Stimulated activated naive CD4-positive, alpha-beta T cell treated with Interleukin-2 at 50 U/mL for 16 hours (primary cell): ENCODE data around the gene ZNF500.
A peak's percentile ranks its signal among the peaks of the same experiment; 100 is the strongest.
"Not testable (repeated sequence)": the region's sequence is repeated elsewhere in the genome, so short reads cannot be mapped to it uniquely, and the experiment has no call there.

Experiments
- DNase-seq: peaks from one replicate; lab custom pipeline; 2025; lab: John Stamatoyannopoulos, UW

Gene ZNF500

DNA sequence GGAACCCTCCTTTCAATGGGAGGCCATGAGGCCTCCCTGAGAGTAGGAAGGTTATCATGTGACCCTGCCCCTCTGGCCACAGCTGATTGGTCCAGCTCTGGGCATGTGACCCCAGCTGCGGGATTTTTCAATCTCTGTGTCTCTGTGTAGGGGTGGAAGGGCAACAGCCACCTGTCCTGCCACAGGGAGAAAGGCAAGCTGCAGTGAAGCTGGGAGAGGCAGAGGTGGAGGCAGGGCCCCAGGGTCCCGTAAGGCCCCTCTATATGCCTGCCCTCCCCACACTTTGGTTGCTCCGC lies 21.7 kb downstream of the ZNF500 start:
- DNase-seq, result no peak

DNA sequence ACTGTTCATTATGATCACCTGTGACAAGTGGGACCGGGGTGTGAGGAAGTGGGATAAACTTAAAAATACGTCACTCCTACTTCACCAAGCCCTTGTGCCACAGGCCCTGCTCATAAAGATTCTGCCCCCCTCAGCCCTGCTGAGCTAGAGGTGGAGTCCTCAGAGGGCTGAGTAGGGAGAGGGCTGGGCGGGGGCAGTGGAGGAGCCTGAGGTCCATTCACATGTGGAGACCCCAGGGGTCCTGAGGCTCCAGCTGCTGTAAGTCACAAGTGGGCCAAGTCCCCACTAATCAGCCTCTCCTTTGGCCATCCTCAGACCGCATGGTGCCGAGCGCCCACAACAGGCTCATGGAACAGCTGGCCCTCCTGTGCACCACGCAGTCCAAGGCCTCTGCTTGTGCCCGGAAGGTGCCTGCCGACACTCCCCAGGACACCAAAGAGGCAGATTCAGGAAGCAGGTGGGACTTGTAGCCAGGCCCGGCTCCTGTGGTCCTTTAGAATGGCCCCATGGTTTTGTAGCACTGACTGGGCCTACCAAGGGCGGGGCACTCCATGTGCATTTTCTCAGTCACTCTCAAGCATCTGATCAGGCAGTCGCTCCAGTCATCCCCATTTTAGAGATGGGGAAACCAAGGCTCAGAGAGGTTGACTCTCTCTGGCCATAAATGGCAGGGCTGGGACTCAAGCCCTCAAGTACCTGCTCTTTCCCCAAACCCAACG lies 22.2 kb downstream of the ZNF500 start:
- no peak for DNase-seq

DNA sequence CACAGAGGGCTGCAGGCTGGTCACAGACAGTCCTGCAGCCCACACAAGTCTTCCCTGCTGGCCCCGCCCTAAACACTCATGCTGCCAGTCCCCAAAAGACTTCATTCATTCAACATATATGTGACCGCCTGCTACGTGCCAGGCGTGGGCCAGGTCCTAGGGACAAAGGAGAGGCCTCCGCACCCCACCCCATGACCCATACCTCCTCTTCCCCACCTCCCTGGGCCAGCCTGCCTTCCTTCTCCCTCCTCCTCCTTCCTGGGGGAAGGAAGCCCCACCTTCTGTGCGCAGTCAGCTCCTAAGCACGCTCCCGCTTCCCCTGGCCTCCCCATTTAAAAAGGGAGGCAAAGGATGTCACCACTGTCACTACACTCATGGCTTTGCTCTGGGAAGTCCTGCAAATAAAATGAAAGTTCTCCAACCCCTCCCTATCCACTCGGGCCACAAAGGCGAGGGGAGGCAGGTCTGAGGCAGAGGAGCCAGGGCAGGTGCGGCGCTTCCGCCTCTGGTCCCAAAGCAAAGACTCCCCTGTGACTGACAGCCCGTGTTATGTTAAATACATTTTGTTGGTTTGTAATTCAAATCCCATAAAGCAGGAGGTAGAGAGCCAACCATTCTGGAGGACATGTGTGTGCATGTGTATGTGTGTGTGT lies 23.6 kb downstream of the ZNF500 start:
- no peak for DNase-seq

DNA sequence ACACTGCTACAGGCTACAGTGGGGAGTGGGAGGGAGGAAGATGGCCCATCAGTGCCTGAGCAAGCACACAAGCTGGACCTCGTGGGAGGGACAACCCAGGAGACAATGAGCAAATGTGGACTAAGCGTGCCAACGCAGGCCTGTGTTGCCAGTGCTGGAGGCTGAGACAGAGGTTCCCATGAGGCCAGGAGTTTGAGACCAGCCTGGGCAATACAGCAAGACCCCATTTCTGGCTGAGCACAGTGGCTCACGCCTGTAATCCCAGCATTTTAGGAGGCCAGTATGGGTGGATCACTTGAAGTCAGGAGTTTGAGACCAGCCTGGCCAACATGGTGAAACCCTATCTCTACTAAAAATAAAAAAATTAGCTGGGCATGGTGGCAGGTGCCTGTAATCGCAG lies 28.6 kb downstream of the ZNF500 start:
- not testable (repeated sequence) for DNase-seq

DNA sequence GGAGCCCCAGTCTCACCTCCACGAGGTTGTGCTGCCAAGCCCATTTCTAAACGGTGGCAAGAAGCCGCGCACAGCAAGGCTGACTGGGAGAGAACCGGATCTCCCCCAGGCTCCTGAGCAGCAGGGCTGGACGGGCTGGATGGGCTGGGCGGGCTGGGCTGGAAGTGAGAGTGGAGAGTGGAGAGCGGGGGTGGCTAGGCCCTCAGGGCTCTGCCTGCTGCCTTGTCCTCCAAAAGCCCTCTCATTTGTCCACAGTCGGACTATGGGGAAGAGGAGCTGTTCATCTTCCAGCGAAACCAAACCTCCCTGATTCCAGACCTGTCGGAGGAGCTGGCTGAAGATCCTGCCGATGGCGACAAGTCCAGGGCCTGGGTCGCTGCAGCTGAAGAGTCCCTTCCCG lies 29.4 kb downstream of the ZNF500 start:
- DNase-seq, result no peak

DNA sequence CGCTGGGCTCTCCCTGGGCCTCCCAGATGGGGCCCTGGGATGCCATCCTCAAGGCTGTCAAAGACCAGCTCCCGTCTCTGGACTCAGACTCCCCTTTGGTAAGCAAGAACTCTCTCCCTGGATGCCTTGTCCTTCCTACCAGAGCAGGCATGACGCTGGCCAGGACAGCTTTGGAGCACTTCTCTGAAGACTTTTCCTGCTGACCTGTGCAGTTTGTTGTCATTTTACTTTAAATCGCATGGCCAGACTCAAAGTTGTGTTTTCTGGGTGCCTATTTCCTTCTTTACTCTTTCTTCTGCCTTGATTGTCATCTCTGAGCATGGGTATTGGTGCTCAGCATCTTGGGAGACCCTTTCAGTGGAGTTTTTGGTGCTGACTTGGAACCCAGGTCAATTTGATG lies 30.4 kb downstream of the ZNF500 start:
- no peak for DNase-seq

DNA sequence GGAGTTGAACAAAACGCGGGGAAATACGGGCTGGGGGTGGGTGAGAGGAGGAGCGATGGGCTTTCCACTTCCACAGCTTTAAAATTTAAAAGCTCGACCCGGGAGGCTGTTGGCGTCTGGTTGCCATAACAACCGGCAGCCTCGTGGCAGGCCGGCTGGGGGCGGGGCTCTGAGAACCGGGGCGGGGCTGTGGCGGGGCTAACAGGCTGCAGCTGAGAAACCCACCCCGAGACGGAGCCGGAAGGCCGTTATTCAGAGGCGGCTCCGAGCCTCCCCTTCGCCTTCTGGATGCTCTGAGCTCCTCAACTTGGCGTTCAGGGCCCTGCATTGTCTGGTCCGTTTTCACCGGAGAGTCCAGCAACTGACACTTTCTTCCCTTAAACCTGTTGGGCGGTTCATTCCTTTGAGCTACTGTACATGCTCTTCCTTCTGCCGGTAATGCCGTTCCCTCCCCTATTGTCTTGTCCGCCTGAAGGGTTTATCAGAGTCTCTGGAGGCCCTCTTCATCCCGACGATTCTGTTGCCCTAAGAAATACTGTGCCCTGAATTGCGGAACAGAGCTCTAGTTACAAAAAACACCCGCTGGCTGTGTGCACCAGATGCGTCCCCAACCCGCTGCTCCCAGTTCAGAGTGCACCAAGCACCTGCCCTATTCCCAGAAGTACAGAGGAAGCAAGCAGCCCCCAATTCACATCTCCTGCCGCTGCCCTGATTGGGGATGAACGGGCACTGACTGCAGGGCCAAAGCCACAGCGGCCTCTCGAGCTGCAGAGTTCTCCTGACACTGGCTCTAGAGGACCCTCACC lies 32.0 kb downstream of the ZNF500 start:
- peak; percentile 91 for DNase-seq

DNA sequence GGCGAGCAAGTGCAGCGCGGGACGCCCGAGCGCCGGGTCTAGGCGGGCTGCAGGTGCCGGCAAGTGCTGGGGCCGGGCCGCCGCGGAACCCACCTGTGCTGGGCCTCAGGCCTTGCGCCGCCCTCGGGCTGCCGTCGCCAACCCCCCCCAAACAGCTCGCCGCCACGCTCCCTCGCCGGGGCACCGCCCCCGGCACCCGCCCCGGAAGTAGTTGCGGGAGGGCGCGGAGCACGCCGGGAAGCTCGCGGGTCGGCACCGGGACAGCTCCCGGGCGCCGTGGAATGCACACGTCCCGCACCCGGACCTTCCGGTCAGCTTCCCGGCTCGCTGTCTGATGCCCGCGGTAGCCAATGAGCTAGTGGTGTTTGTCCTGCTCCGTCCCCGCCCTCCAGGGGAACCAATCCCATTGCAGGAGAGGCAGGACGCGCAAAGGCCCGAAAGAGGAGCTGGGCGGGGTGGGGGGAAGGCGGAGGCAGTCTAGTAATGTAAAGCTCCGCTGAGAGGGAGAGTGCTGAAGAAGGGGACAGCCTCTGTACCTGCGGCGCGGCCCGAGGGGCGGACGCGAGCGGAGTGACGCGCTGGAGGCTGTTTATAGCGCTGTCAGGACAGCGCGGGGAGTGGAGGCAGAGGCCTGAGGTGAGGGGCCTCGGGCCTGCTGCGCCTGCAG lies 32.8 kb downstream of the ZNF500 start, which contains the start of the genes ANKS3 and DNAAF8:
TSS of gene ANKS3 (minus strand) at position 209 of the 667 bp plus-strand sequence. CDS start 4,122 bp downstream, outside the sequence.
TSS of gene DNAAF8 (plus strand) at position 475 of the 667 bp plus-strand sequence. CDS start 1,978 bp downstream, outside the sequence.
- DNase-seq, result peak; percentile 85

DNA sequence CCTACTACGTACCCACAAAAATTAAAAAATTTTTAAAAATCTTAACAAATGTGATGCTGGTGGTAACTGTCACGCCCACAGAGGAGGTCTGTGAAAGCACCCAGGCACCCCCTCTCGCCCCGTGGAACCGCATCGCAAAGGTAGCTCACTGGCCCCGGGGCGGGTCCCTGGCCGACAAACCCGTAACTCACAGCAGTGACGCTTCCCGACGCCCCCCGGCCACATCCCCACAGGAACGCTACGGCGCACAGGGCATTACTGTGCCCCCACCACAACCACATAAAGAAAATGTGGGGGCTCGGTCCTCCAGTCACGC lies 33.3 kb downstream of the ZNF500 start:
- DNase-seq, result peak; percentile 38

DNA sequence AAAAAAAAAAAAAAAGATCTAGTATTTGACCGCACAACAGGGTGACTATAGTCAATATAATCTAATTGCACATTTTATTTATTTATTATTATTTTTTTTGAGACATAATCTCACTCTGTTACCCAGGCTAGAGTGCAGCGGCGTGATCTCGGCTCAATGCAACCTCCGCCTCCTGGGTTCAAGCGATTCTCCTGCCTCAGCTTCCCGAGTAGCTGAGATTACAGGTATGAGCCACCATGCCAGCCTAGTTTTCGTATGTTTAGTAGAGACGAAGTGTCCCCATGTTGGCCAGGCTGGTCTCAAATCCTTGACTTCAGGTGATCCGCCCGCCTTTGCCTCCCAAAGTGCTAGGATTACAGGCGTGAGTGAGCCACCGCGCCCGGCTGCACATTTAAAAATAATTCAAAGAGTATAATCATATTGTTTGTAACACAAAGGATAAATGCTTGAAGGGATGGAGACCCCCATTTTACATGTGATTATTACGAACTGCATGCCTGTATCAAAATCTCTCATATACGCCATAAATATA lies 33.7 kb downstream of the ZNF500 start:
- DNase-seq, result no peak

DNA sequence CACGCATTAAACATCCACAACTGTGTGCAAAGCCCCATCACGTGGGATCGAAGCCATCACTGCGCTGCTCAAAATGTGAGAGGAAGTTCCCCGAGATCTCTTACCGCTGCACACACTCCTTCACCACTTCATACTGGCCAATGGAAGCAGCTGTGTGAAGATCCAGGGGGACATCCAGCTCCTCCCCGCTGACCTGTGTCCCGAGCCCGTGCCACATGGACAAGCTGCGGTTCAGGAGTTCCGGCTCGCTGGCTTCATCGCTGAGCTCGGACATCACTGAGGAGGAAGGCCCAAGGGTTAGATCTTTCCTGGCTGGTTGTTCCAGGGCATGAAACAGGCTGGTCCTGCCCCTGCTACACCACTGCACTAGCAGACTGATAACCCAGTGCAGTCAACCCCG lies 37.1 kb downstream of the ZNF500 start:
- DNase-seq, result no peak

DNA sequence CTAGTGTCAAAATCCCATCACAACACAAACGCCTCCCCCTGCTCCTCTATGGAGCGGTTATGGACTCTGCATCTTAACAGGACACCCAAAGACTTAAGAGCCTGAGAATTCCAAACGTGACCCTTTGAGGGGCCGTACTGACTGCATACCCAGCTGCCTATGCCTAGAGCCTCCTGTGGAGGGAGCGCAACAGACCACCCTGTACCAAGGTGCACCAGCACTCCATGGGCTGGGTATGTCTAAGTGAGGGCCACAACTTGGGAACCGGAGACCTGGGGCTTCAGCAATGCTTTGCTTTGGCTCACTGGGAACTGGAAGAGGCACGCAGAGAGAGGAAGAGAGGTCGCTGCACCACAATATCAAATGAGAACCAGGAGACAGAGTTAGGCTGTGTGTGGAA lies 38.3 kb downstream of the ZNF500 start:
- no peak for DNase-seq

DNA sequence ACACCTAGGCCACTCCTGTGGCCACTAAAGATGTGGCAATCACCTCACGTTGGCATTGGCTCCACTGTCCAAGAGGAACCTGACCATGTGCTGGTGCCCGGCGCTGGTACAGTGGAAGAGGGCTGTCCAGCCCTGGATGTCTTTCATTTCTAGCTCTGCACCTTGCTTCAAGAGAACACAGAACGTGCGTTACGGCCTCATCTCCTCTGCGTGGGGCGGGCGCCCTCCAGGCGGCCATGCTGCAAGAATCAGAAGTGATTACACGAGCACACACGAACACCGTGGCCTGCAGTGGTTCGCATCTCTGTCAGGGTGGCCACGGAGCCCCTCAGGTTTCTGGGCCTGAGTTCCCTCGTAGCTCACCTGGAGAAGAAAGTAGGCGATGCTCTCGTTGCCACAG lies 40.3 kb downstream of the ZNF500 start:
- no peak for DNase-seq

DNA sequence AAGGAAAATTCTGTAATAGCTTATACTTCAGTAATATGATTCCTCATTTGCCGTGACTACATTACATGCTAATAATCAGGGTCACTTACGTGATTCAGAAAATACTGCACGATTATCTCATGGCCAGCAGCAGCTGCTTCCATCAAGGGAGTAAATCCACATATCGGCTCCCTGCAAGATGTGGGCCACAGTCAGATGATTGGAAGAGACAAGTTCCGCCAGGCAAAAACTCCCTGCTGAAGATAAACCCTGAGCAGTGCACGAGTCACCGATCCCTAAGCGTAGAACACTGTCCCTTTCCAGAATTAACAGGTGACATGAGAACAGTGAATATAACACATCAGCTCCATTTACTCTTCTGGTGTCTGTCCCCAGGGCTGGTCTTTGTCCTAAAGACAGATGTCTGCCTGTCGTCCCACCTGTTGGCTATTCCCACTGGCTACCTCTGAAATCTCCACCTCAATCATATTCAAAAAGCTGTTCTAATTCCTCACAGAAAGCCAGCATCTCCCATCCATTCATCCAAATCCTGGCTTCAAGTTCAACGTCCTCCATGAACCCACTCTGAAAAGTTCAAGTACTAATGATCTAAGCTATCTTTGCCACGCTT lies 42.2 kb downstream of the ZNF500 start:
- DNase-seq, result no peak

DNA sequence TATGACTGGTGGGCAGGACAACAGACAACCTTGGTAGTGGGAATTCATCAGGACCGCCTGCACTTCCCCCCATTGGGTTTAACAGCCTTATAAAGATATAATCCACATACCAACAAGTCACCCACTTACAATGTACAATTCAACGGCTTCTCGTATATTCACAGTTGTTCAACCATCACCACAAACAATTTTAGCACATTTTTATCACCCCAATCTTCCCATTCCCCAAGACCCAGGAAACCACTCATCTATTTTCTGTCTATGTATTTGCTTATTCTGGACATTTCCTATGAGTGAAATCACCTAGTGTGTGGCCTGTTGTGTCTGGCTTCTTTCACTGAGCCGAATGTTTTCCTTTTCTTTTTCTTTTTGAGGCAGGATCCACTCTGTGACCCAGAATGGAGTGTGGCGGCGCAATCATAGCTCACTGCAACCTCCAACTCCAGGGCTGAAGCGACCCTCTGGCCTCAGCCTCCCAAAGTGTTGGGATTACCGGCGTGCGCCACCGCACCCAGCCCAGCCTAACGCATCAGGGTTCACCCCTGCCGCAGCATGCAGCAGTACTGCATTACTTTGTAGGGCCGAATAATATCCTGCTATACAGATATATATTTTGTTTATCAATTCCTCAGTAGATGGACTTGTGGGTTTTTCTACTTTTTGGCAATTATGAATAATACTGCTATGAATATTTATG lies 43.7 kb downstream of the ZNF500 start:
- DNase-seq, result no peak

DNA sequence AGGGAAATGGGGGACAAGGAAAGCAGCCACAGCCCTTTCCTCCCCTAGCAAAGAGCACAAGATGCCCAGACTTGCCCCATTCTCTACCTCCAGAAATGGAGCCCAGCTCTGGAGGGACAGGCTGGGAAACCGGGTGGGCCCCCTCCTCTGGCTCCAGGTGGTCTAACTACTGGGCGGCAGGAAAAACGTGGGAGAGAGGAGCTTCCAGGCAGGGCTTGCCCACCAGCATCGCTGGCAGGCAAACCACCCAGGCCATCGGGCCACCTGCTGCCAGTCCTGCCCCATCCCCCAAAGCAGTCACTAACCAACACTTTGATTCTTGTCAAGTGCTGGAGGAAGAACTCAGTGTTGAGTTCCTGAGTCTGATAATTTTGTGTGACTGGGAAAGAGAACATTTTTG lies 48.5 kb downstream of the ZNF500 start:
- DNase-seq, result no peak

DNA sequence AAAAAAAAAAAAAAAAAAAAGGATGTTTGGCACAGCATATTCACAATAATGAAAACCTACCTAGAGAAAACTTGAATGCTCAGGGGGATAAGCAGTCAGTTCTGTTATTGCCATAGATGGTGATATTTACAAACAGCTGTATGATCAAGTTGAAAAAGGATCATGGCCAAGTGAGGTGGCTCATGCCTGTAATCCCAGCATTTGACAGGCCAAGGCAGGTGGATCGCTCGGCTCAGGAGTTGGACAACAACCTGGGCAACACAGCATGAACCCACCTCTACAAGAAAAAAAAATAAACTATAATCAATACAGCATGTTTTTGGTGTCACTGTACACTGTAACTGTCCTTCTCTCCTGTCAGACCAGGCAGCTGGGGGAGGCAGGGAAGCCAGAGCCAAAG lies 52.0 kb downstream of the ZNF500 start:
- DNase-seq, result no peak

DNA sequence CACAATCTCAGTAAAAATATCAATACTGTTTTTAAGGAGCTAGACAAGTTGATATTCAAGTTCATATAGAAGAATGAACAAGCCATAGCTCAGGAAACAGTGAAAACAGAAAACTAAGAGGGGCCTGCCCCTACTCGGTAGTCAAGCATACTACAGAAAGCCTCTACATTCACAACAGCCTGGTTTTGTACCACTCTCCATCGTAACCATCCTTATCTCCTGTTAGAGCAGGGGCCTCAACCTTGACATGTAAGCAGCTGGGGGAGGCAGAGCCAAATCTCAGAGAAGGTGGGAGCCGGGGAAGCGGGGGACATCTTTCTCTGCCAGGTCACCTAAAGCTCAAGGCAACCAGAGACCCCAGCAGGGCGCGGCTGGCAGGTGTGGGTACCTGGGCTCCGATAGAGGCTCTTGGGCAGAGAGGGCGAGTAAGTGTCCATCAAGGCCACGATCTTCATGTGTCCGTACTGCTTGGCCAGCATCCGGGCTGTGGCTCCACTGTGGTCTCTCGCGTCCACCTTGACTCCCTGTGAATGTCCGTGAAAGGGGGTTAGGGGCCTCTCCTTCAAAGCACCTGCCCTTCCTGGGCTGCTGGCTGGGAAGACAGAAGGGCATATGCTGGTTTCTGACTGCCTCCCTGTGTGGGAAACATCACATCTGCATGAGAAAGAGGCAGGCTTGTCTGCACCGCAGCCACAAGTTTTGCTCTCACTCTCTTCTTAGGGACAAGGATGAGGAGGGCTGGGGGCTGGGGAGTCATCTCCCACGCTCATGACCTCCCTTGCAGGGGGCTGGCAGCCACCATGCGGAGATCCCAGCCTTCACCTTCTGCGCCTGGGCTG lies 53.1 kb downstream of the ZNF500 start:
- DNase-seq, result no peak

DNA sequence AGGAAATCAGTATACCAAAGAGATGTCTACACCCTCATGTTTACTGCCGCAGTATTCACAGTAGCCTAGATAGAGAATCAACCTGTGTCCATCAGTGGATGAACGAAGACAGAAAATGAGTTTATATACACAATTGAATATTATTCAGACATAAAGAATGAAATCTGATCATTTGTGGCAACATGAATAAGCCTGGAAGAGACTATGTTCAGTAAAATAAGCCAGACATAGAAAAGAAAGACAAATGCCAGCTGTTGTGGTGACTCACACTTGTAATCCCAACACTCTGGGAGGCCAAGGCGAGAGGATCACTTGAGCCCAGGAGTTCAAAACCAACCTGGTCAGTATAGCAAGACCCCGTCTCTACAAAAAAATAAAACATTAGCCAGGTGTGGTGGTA lies 57.5 kb downstream of the ZNF500 start:
- DNase-seq, result no peak

DNA sequence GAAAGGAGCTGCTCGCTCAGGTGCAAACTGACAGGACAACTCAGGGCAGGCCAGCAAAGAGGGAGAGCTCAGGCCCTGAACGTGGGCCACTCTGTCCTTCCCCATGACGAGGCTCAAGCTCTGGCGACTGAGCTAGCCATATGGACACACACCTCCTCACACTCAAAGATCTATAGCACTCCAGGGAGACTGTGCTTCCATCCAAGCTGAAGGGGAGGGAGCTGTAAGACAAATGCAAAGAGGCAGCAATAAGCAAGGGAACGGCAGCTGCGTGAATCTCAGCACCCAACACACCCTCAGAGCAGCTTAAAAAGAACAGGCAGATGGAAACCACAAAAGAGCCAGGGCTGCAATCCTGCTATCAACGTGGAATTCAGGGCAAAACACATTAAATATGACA lies 60.1 kb downstream of the ZNF500 start:
- no peak for DNase-seq
